Fibroblast of lung (primary cell): ENCODE data around the gene PRKCSH. TPM values are rescaled to one million over a fixed set of nuclear protein-coding genes. Genes with fewer than 3 reads are reported as not detected.
A peak's percentile ranks its signal among the peaks of the same experiment; 100 is the strongest.

Experiments
- DNase-seq, 2 donors: peaks; one replicate each; pipeline versions ENCODE4 v3.0.0 to v3.0.0-alpha.2; 2010; ENCODE audit warnings: low read depth in 2 of 2
- H2AFZ ChIP-seq: 2 replicates; pipeline ENCODE4 v1.5.1; 2012; ENCODE audit warnings: low read length, control low read depth, inconsistent platforms
- H3K27ac ChIP-seq: 2 replicates; pipeline ENCODE4 v1.5.1; 2011; ENCODE audit warnings: low read length, control low read depth; ENCODE audit not compliant: insufficient read depth
- H3K27me3 ChIP-seq: 2 replicates; pipeline ENCODE4 v1.5.1; 2011; ENCODE audit warnings: mild to moderate bottlenecking, low read length; ENCODE audit not compliant: control insufficient read depth, insufficient read depth
- H3K36me3 ChIP-seq: 2 replicates; pipeline ENCODE4 v1.5.1; 2011; ENCODE audit warnings: low read length; ENCODE audit not compliant: control insufficient read depth, insufficient read depth
- H3K4me1 ChIP-seq: 2 replicates; pipeline ENCODE4 v1.5.1; 2011; ENCODE audit warnings: low read length; ENCODE audit not compliant: control insufficient read depth, insufficient read depth; ENCODE audit errors: extremely low read depth
- H3K4me2 ChIP-seq: 2 replicates; pipeline ENCODE4 v1.5.1; 2011; ENCODE audit warnings: low read length, control low read depth; ENCODE audit not compliant: insufficient read depth; ENCODE audit errors: extremely low read depth
- H3K4me3 ChIP-seq, 4 experiments: fragments of 200-600 bp in 1 of 4; sonication (generic) in 1 of 4; replicated peaks in 1 of 4; 2 replicates each; pipeline ENCODE4 v1.5.1; 2011 to 2016; ENCODE audit warnings: low read length in 4 of 4, low read depth in 3 of 4, mild to moderate bottlenecking in 3 of 4, control low read depth in 2 of 4, inconsistent platforms in 1 of 4, mixed read lengths in 1 of 4; ENCODE audit not compliant: insufficient read depth in 1 of 4; ENCODE audit errors: control extremely low read depth in 1 of 4
- H3K79me2 ChIP-seq: 2 replicates; pipeline ENCODE4 v1.5.1; 2012; ENCODE audit warnings: mild to moderate bottlenecking, low read length, inconsistent platforms; ENCODE audit not compliant: control insufficient read depth, insufficient read depth
- H3K9ac ChIP-seq: 2 replicates; pipeline ENCODE4 v1.5.1; 2011; ENCODE audit warnings: mild to moderate bottlenecking, low read length, control low read depth; ENCODE audit not compliant: insufficient read depth
- H3K9me3 ChIP-seq: 2 replicates; pipeline ENCODE4 v1.5.1; 2012; ENCODE audit warnings: low read depth, low read length; ENCODE audit not compliant: control insufficient read depth, insufficient read depth
- H4K20me1 ChIP-seq: 2 replicates; pipeline ENCODE4 v1.5.1; 2011; ENCODE audit warnings: low read length; ENCODE audit not compliant: control insufficient read depth, insufficient read depth; ENCODE audit errors: extremely low read depth
- CTCF ChIP-seq, 2 donors: IDR thresholded peaks in 1 of 2; conservative IDR thresholded peaks in 1 of 2; 1 replicate in 1 of 2; 2 replicates in 1 of 2; pipeline ENCODE4 v1.5.1; 2011 to 2012; ENCODE audit warnings: low read length in 2 of 2, control low read depth in 1 of 2, inconsistent platforms in 1 of 2, low read depth in 1 of 2, mild to moderate bottlenecking in 1 of 2
- EZH2 ChIP-seq: IDR thresholded peaks from 2 replicates; pipeline ENCODE4 v1.5.1; 2012; ENCODE audit warnings: low read length, control low read depth, mild to moderate bottlenecking; ENCODE audit errors: missing control alignments
- polyA plus RNA-seq, 2 donors: library from polyadenylated mRNA; depleted of rRNA in 1 of 2; stranded (reverse) in 1 of 2; unstranded in 1 of 2; fragments of >200 nt; gene quantifications; 2 replicates each; pipeline ENCODE4 v1.2.1, GENCODE V29; 2011 to 2012; ENCODE audit warnings: missing spikeins in 1 of 2
- total RNA-seq: library from RNA; depleted of rRNA; stranded (reverse); fragments of >200 nt; gene quantifications from 2 replicates; pipeline ENCODE4 v1.2.1, GENCODE V29; 2014

The PRKCSH gene
- total and polyA plus RNA-seq, 2 donors (not counting 1 experiment from before 2014, with no cell fraction given) = 117 to 134 TPM

GRCh38 chr19:11410682-11411081 lies 24.8 kb upstream of the PRKCSH start:
- Histone ChIP-seq H3K9ac (no peak overlapping the region), H3K4me2 (no peak overlapping the region), H2AFZ (no peak overlapping the region), H3K79me2 (no peaks in the 10 kb centered on the region), H3K36me3 (no peaks in the 10 kb centered on the region), H4K20me1 (no peaks in the 10 kb centered on the region), H3K4me1 (no peaks in the 10 kb centered on the region), H3K4me3 (no peak overlapping the region), H3K9me3 (no peaks in the 10 kb centered on the region), H3K27ac (no peak overlapping the region), H3K27me3 (no peaks in the 10 kb centered on the region)
- DNase-seq = peak in 1 of 2 donors; percentile 52
- TF ChIP-seq CTCF (conservative IDR thresholded peaks at IDR 0.05 in 1 of 2, IDR thresholded peaks at IDR 0.05 in 1 of 2; ENCODE audit: low read depth in 1 of 2, low read length in 2 of 2) = no peak
- no peak for TF ChIP-seq EZH2

- H3K27ac ChIP-seq = no peak overlapping the region
- no peak overlapping the region for H3K4me3 ChIP-seq
- no peak overlapping the region for H3K9ac ChIP-seq
- no peaks in the 10 kb centered on the region for H3K4me1 ChIP-seq
- H2AFZ ChIP-seq = no peak overlapping the region
- no peaks in the 10 kb centered on the region for H3K79me2 ChIP-seq
- H4K20me1 ChIP-seq = no peaks in the 10 kb centered on the region
- no peaks in the 10 kb centered on the region for H3K9me3 ChIP-seq
- H3K27me3 ChIP-seq = no peaks in the 10 kb centered on the region
- no peak for DNase-seq
- H3K4me2 ChIP-seq = no peak overlapping the region
- no peaks in the 10 kb centered on the region for H3K36me3 ChIP-seq
- no peak for TF ChIP-seq CTCF (conservative IDR thresholded peaks at IDR 0.05 in 1 of 2, IDR thresholded peaks at IDR 0.05 in 1 of 2; ENCODE audit: low read depth in 1 of 2, low read length in 2 of 2)
- no peak for TF ChIP-seq EZH2
Measured at GRCh38 chr19:11414544-11414943, 20.9 kb upstream of the PRKCSH start.

- TF ChIP-seq EZH2 = no peak
- Histone ChIP-seq H3K9ac (no peak overlapping the region), H3K4me2 (no peak overlapping the region), H3K4me3 (no peak overlapping the region), H4K20me1 (no peaks in the 10 kb centered on the region), H3K9me3 (no peaks in the 10 kb centered on the region), H2AFZ (no peak overlapping the region), H3K36me3 (no peaks in the 10 kb centered on the region), H3K4me1 (no peaks in the 10 kb centered on the region), H3K27ac (no peak overlapping the region), H3K79me2 (no peaks in the 10 kb centered on the region), H3K27me3 (no peaks in the 10 kb centered on the region)
- DNase-seq = no peak
Measured at GRCh38 chr19:11416346-11417052, 18.9 kb upstream of the PRKCSH start.
